H1 (cell line): Measurements from ENCODE around the gene WFIKKN1. TPM values are rescaled to one million over a fixed set of nuclear protein-coding genes. Genes with fewer than 3 reads are reported as not detected.

Experiments
- CREB1 ChIP-seq: IDR thresholded peaks from 2 replicates; pipeline ENCODE4 v1.6.1; 2012; ENCODE audit warnings: inconsistent platforms
- EGR1 ChIP-seq: IDR thresholded peaks from 2 replicates; pipeline ENCODE4 v1.6.1; 2011; ENCODE audit warnings: low read depth, low read length, borderline replicate concordance
- GABPA ChIP-seq: IDR thresholded peaks from 2 replicates; pipeline ENCODE4 v1.6.1; 2011; ENCODE audit warnings: mild to moderate bottlenecking, low read length, moderate library complexity, borderline replicate concordance; ENCODE audit not compliant: insufficient read depth
- POLR2A ChIP-seq, 2 experiments: IDR thresholded peaks; 1 replicate in 1 of 2; 2 replicates in 1 of 2; pipeline ENCODE4 v1.6.1; 2011; ENCODE audit warnings: low read depth in 2 of 2, low read length in 2 of 2, mild to moderate bottlenecking in 2 of 2; ENCODE audit errors: control extremely low read depth in 1 of 2
- polyA plus RNA-seq, 7 experiments: library from polyadenylated mRNA; depleted of rRNA in 3 of 7; stranded (reverse) in 5 of 7; unstranded in 2 of 7; fragments of >200 nt in 5 of 7; fragments of 200-250 nt in 2 of 7; gene quantifications; 1 replicate in 5 of 7; 2 replicates in 1 of 7; 4 replicates in 1 of 7; pipeline versions ENCODE4 v1.2.1 to v1.2.3, GENCODE V29; 2011 to 2013; ENCODE audit warnings: missing spikeins in 2 of 7, mixed read lengths in 2 of 7
- total RNA-seq: library from RNA; stranded (reverse); fragmentation: NEBNext Ultra II Directional; extraction: Animal tissue kit (Norgen Biotek cat#: 25700); gene quantifications from 2 replicates; pipeline ENCODE4 v1.2.1, GENCODE V29; 2021

The WFIKKN1 gene
- total and polyA plus RNA-seq, 2 of the 8 experiments (the other 6 are each of a cell fraction or from before 2014, with no cell fraction given) = 11.4 to 15.8 TPM

- TF ChIP-seq EGR1 (no peak), POLR2A (IDR thresholded peaks at IDR 0.05; ENCODE audit: control extremely low read depth in 1 of 2, low read depth in 2 of 2, low read length in 2 of 2) (no peak), CREB1 (no peak), GABPA (no peak)
Observed at GRCh38 chr16:675884-676564, 45.2 kb downstream of the WFIKKN1 start (continued).
